Liver (tissue), 9 donors: ENCODE measurements around the gene SAT1. TPM values are rescaled to one million over a fixed set of nuclear protein-coding genes. Genes with fewer than 3 reads are reported as not detected.

Experiments
- DNase-seq: peaks from one replicate; pipeline ENCODE4 v3.0.0-alpha.2; 2017; ENCODE audit warnings: low spot score
- H3K27ac ChIP-seq, 2 donors: one replicate each; pipeline ENCODE4 v1.7.0; 2013; ENCODE audit warnings: inconsistent platforms in 2 of 2, low read length in 2 of 2, control low read depth in 1 of 2, low read depth in 1 of 2, mild to moderate bottlenecking in 1 of 2
- H3K27me3 ChIP-seq, 4 donors: one replicate each; pipeline versions ENCODE4 v1.6.1 to v1.7.0; 2013; ENCODE audit warnings: low read length in 3 of 4, inconsistent platforms in 1 of 4, mild to moderate bottlenecking in 1 of 4, moderate library complexity in 1 of 4; ENCODE audit not compliant: control insufficient read depth in 4 of 4, insufficient read depth in 4 of 4
- H3K36me3 ChIP-seq, 4 donors: one replicate each; pipeline versions ENCODE4 v1.6.1 to v1.7.0; 2013; ENCODE audit warnings: low read length in 3 of 4, mild to moderate bottlenecking in 3 of 4, low read depth in 1 of 4, moderate library complexity in 1 of 4; ENCODE audit not compliant: control insufficient read depth in 4 of 4, insufficient read depth in 3 of 4
- H3K4me1 ChIP-seq, 4 donors: one replicate each; pipeline versions ENCODE4 v1.6.1 to v1.7.0; 2013; ENCODE audit warnings: low read length in 3 of 4, mild to moderate bottlenecking in 3 of 4, moderate library complexity in 1 of 4; ENCODE audit not compliant: control insufficient read depth in 4 of 4, insufficient read depth in 4 of 4
- H3K4me3 ChIP-seq, 3 donors: one replicate each; pipeline versions ENCODE4 v1.6.1 to v1.7.0; 2013; ENCODE audit warnings: low read length in 3 of 3, control low read depth in 1 of 3, low read depth in 1 of 3, mild to moderate bottlenecking in 1 of 3
- H3K9ac ChIP-seq, 2 donors: one replicate each; pipeline ENCODE4 v1.7.0; 2013; ENCODE audit warnings: low read length in 2 of 2, mild to moderate bottlenecking in 2 of 2, moderate library complexity in 2 of 2, control low read depth in 1 of 2, low read depth in 1 of 2
- H3K9me3 ChIP-seq, 4 donors: one replicate each; pipeline versions ENCODE4 v1.6.1 to v1.7.0; 2013; ENCODE audit warnings: low read length in 3 of 4; ENCODE audit not compliant: control insufficient read depth in 4 of 4
- EGR1 ChIP-seq, 2 donors: IDR thresholded peaks; 2 replicates each; pipeline ENCODE4 v1.6.1; 2016 to 2018; ENCODE audit warnings: antibody characterized with exemption in 2 of 2, low read depth in 2 of 2
- FOXA1 ChIP-seq: IDR thresholded peaks from 2 replicates; pipeline ENCODE4 v1.6.1; 2016; ENCODE audit warnings: antibody characterized with exemption
- FOXA2 ChIP-seq: IDR thresholded peaks from 2 replicates; pipeline ENCODE4 v1.6.1; 2016; ENCODE audit warnings: antibody characterized with exemption
- GABPA ChIP-seq, 2 donors: IDR thresholded peaks in 1 of 2; conservative IDR thresholded peaks in 1 of 2; 2 replicates each; pipeline ENCODE4 v1.6.1; 2016; ENCODE audit warnings: antibody characterized with exemption in 2 of 2, mild to moderate bottlenecking in 1 of 2, moderate library complexity in 1 of 2
- HNF4A ChIP-seq, 2 donors: conservative IDR thresholded peaks; 2 replicates each; pipeline ENCODE4 v1.6.1; 2016; ENCODE audit warnings: antibody characterized with exemption in 2 of 2, mild to moderate bottlenecking in 2 of 2
- HNF4G ChIP-seq: IDR thresholded peaks from 2 replicates; pipeline ENCODE4 v1.6.1; 2016; ENCODE audit warnings: antibody characterized with exemption
- JUND ChIP-seq, 2 donors: IDR thresholded peaks; 2 replicates each; pipeline ENCODE4 v1.6.1; 2016; ENCODE audit warnings: antibody characterized with exemption in 2 of 2
- NR2F2 ChIP-seq: IDR thresholded peaks from 2 replicates; pipeline ENCODE4 v1.6.1; 2016; ENCODE audit warnings: antibody characterized with exemption
- RAD21 ChIP-seq, 2 donors: IDR thresholded peaks; 2 replicates each; pipeline ENCODE4 v1.6.1; 2016; ENCODE audit warnings: antibody characterized with exemption in 2 of 2, mild to moderate bottlenecking in 2 of 2
- RXRA ChIP-seq, 2 donors: IDR thresholded peaks; 2 replicates each; pipeline ENCODE4 v1.6.1; 2017 to 2018; ENCODE audit warnings: antibody characterized with exemption in 2 of 2, mild to moderate bottlenecking in 1 of 2
- SP1 ChIP-seq: IDR thresholded peaks from 2 replicates; pipeline ENCODE4 v1.6.1; 2018; ENCODE audit warnings: antibody characterized with exemption, mild to moderate bottlenecking
- TAF1 ChIP-seq: conservative IDR thresholded peaks from 2 replicates; pipeline ENCODE4 v1.6.1; 2016; ENCODE audit warnings: antibody characterized with exemption, mild to moderate bottlenecking
- YY1 ChIP-seq: IDR thresholded peaks from 2 replicates; pipeline ENCODE4 v1.6.1; 2016; ENCODE audit warnings: antibody characterized with exemption, mild to moderate bottlenecking
- WGBS: extraction: QIAGEN DNeasy Blood & Tissue Kit; methylation state at CpG from one replicate; pipeline ENCODE4 v1.1.7; 2013; 5-methylcytosine and 5-hydroxymethylcytosine counted together
- polyA plus RNA-seq, 2 donors: library from polyadenylated mRNA; stranded (reverse) in 1 of 2; unstranded in 1 of 2; fragments of 200-250 nt in 1 of 2; fragments of >200 nt in 1 of 2; fragmentation: Nextera tagmentation in 1 of 2; extraction: Ambion mirVana in 1 of 2; gene quantifications; one replicate each; pipeline versions ENCODE4 v1.2.1 to v1.2.3, GENCODE V29; 2013 to 2015
- total RNA-seq, 2 donors: library from RNA; depleted of rRNA; stranded (reverse); fragments of >200 nt; gene quantifications; one replicate each; pipeline ENCODE4 v1.2.3, GENCODE V29; 2014
- TF ChIP-seq, protein P1 (sequence below): fragments of 150-350 bp; IDR thresholded peaks from 2 replicates; pipeline ENCODE4 v1.5.1; 2017; ENCODE audit warnings: improper control_type of control experiment, low read depth, low read length; ENCODE audit not compliant: missing input control
- TF ChIP-seq, protein P2 (sequence below): IDR thresholded peaks from 2 replicates; pipeline ENCODE4 v1.6.1; 2016; ENCODE audit warnings: antibody characterized with exemption, mild to moderate bottlenecking
- TF ChIP-seq, protein P3 (sequence below): IDR thresholded peaks from 2 replicates; pipeline ENCODE4 v1.6.1; 2016; ENCODE audit warnings: antibody characterized with exemption
- TF ChIP-seq, protein P4 (sequence below): IDR thresholded peaks from 2 replicates; pipeline ENCODE4 v1.6.1; 2016; ENCODE audit warnings: antibody characterized with exemption
- TF ChIP-seq, protein P5 (sequence below): IDR thresholded peaks from 2 replicates; pipeline ENCODE4 v1.6.1; 2016; ENCODE audit warnings: antibody characterized with exemption
- donor health status: healthy.
- donor health status: healthy.
- donor health status: healthy.
- donor health status: healthy.
- donor health status: healthy.

The SAT1 gene
- total and polyA plus RNA-seq, 4 donors, result 105 to 780 (median 296) TPM

DNA sequence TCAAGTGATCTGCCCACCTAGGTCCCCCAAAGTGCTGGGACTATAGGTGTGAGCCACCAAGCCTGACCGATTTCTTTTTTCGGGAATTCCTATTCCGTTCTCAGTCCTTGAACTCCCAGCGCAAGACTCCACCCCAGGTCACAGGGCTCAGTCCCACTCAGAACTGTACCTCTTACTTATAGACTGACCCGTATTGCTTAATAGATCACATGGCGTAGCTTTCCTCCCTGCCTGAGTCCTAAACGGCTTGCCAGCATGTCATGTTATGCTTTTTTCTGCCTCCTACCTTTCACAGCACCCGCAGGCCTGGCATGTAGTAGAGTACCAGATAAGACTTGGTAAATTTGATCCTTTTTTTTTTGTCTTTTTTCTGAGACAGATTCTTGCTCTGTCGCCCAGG is 22.4 kb downstream of the SAT1 start:
- Histone ChIP-seq H3K4me3 (no peak overlapping the region), H3K9me3 (no peaks in the 10 kb centered on the region), H3K27ac (no peak overlapping the region), H3K9ac (no peak overlapping the region), H3K4me1 (peaks cover 0 to 4% (median 0%) of the 10 kb centered on the region in 4 donors), H3K36me3 (no peaks in the 10 kb centered on the region), H3K27me3 (no peaks in the 10 kb centered on the region)
- 89% methylated on average over 9 of the region's 9 CpGs for WGBS
- no peak for TF ChIP-seq RAD21 (IDR thresholded peaks at IDR 0.05)
- TF ChIP-seq FOXA2, result no peak
- DNase-seq, result no peak

DNA sequence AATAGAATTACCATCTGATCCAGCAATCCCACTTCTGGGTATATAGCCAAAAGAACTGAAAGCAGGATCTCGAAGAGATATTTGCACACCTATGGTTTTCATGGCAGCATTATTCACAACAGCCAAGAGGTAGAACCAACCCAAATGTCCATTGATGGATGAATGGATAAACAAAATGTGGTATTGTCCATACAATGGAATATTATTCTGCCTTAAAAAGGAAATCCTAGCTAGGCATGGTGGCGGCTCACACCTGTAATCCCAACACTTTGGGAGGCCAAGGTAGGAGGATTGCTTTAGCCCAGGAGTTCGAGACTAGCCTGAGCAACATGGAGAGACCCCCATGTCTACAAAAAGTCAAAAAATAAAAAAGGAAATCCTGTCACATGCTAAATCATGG is 27.3 kb downstream of the SAT1 start:
- H3K9me3 ChIP-seq, result peaks cover 0 to 2% (median 0%) of the 10 kb centered on the region in 4 donors
- no peak for DNase-seq
- H3K9ac ChIP-seq, result no peak overlapping the region
- H3K27me3 ChIP-seq, result no peaks in the 10 kb centered on the region
- H3K27ac ChIP-seq, result no peak overlapping the region
- no peaks in the 10 kb centered on the region for H3K36me3 ChIP-seq
- no peak overlapping the region for H3K4me3 ChIP-seq
- WGBS, result 94% methylated on average over 3 of the region's 3 CpGs
- no peaks in the 10 kb centered on the region for H3K4me1 ChIP-seq
- no peak for TF ChIP-seq JUND (IDR thresholded peaks at IDR 0.05)
- TF ChIP-seq TAF1, result no peak
- TF ChIP-seq, protein P1, sequence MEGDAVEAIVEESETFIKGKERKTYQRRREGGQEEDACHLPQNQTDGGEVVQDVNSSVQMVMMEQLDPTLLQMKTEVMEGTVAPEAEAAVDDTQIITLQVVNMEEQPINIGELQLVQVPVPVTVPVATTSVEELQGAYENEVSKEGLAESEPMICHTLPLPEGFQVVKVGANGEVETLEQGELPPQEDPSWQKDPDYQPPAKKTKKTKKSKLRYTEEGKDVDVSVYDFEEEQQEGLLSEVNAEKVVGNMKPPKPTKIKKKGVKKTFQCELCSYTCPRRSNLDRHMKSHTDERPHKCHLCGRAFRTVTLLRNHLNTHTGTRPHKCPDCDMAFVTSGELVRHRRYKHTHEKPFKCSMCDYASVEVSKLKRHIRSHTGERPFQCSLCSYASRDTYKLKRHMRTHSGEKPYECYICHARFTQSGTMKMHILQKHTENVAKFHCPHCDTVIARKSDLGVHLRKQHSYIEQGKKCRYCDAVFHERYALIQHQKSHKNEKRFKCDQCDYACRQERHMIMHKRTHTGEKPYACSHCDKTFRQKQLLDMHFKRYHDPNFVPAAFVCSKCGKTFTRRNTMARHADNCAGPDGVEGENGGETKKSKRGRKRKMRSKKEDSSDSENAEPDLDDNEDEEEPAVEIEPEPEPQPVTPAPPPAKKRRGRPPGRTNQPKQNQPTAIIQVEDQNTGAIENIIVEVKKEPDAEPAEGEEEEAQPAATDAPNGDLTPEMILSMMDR, result no peak
- TF ChIP-seq, protein P2, sequence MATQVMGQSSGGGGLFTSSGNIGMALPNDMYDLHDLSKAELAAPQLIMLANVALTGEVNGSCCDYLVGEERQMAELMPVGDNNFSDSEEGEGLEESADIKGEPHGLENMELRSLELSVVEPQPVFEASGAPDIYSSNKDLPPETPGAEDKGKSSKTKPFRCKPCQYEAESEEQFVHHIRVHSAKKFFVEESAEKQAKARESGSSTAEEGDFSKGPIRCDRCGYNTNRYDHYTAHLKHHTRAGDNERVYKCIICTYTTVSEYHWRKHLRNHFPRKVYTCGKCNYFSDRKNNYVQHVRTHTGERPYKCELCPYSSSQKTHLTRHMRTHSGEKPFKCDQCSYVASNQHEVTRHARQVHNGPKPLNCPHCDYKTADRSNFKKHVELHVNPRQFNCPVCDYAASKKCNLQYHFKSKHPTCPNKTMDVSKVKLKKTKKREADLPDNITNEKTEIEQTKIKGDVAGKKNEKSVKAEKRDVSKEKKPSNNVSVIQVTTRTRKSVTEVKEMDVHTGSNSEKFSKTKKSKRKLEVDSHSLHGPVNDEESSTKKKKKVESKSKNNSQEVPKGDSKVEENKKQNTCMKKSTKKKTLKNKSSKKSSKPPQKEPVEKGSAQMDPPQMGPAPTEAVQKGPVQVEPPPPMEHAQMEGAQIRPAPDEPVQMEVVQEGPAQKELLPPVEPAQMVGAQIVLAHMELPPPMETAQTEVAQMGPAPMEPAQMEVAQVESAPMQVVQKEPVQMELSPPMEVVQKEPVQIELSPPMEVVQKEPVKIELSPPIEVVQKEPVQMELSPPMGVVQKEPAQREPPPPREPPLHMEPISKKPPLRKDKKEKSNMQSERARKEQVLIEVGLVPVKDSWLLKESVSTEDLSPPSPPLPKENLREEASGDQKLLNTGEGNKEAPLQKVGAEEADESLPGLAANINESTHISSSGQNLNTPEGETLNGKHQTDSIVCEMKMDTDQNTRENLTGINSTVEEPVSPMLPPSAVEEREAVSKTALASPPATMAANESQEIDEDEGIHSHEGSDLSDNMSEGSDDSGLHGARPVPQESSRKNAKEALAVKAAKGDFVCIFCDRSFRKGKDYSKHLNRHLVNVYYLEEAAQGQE, result no peak
- no peak for TF ChIP-seq RXRA (IDR thresholded peaks at IDR 0.05)
- TF ChIP-seq, protein P3, sequence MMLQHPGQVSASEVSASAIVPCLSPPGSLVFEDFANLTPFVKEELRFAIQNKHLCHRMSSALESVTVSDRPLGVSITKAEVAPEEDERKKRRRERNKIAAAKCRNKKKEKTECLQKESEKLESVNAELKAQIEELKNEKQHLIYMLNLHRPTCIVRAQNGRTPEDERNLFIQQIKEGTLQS, result no peak
- TF ChIP-seq, protein P4, sequence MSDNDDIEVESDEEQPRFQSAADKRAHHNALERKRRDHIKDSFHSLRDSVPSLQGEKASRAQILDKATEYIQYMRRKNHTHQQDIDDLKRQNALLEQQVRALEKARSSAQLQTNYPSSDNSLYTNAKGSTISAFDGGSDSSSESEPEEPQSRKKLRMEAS, result no peak
- no peak for TF ChIP-seq FOXA2
- no peak for TF ChIP-seq HNF4A (conservative IDR thresholded peaks at IDR 0.05)
- TF ChIP-seq SP1, result no peak
- TF ChIP-seq HNF4G, result no peak
- no peak for TF ChIP-seq FOXA1
- no peak for TF ChIP-seq YY1
- no peak for TF ChIP-seq GABPA (IDR thresholded peaks at IDR 0.05 in 1 of 2, conservative IDR thresholded peaks at IDR 0.05 in 1 of 2)
- TF ChIP-seq RAD21 (IDR thresholded peaks at IDR 0.05), result no peak
- no peak for TF ChIP-seq NR2F2
- TF ChIP-seq, protein P5, sequence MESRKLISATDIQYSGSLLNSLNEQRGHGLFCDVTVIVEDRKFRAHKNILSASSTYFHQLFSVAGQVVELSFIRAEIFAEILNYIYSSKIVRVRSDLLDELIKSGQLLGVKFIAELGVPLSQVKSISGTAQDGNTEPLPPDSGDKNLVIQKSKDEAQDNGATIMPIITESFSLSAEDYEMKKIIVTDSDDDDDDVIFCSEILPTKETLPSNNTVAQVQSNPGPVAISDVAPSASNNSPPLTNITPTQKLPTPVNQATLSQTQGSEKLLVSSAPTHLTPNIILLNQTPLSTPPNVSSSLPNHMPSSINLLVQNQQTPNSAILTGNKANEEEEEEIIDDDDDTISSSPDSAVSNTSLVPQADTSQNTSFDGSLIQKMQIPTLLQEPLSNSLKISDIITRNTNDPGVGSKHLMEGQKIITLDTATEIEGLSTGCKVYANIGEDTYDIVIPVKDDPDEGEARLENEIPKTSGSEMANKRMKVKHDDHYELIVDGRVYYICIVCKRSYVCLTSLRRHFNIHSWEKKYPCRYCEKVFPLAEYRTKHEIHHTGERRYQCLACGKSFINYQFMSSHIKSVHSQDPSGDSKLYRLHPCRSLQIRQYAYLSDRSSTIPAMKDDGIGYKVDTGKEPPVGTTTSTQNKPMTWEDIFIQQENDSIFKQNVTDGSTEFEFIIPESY, result no peak
- TF ChIP-seq EGR1 (IDR thresholded peaks at IDR 0.05; ENCODE audit: low read depth in 2 of 2), result no peak
